Retinal pigment epithelial cell (primary cell): ENCODE measurements around the gene DCHS2.
"Not testable (repeated sequence)": the region's sequence is repeated elsewhere in the genome, so short reads cannot be mapped to it uniquely, and the experiment has no call there.

Experiments used
- DNase-seq: peaks from one replicate; pipeline ENCODE4 v3.0.0-alpha.2; 2010; ENCODE audit warnings: low read depth
- H3K4me3 ChIP-seq: 2 replicates; pipeline ENCODE4 v1.5.1; 2011; ENCODE audit warnings: mild to moderate bottlenecking, low read length, control low read depth, moderate library complexity
- CTCF ChIP-seq: conservative IDR thresholded peaks from 2 replicates; pipeline ENCODE4 v1.5.1; 2011; ENCODE audit warnings: low read depth, low read length, control low read depth, inconsistent platforms

DCHS2 gene

GRCh38 chr4:154234576-154234975, 257.0 kb downstream of the DCHS2 start:
- no peak overlapping the region for H3K4me3 ChIP-seq
- no peak for TF ChIP-seq CTCF
- DNase-seq = no peak

- TF ChIP-seq CTCF = no peak
- no peak overlapping the region for H3K4me3 ChIP-seq
- DNase-seq = no peak
Observed at GRCh38 chr4:154231806-154232478, 259.7 kb downstream of the DCHS2 start.

GRCh38 chr4:154230723-154231122, 260.9 kb downstream of the DCHS2 start:
- no peak for TF ChIP-seq CTCF
- no peak overlapping the region for H3K4me3 ChIP-seq
- no peak for DNase-seq

GRCh38 chr4:154230091-154230490, 261.5 kb downstream of the DCHS2 start:
- no peak for DNase-seq
- no peak for TF ChIP-seq CTCF
- H3K4me3 ChIP-seq = no peak overlapping the region

GRCh38 chr4:154222875-154223274, 268.7 kb downstream of the DCHS2 start:
- DNase-seq = no peak
- H3K4me3 ChIP-seq = no peak overlapping the region
- TF ChIP-seq CTCF = no peak

GRCh38 chr4:154218051-154218450, 273.5 kb downstream of the DCHS2 start:
- DNase-seq = no peak
- H3K4me3 ChIP-seq = no peak overlapping the region
- no peak for TF ChIP-seq CTCF

GRCh38 chr4:154217384-154217783, 274.2 kb downstream of the DCHS2 start:
- DNase-seq, H3K4me3 ChIP-seq: not testable (repeated sequence)

GRCh38 chr4:154211506-154211905, 280.1 kb downstream of the DCHS2 start:
- no peak for DNase-seq
- no peak for TF ChIP-seq CTCF
- no peak overlapping the region for H3K4me3 ChIP-seq
